GM23338 (cell line): Measurements from ENCODE around the gene APOC1. TPM values are rescaled to one million over a fixed set of nuclear protein-coding genes. Genes with fewer than 3 reads are reported as not detected.

Experiments used
- ATAC-seq: fragments of 200-7000 bp; cut with Tn5 transposase; 3 replicates; pipeline ENCODE4 v1.9.1; 2020
- DNase-seq: peaks from one replicate; pipeline ENCODE4 v3.0.0-alpha.2; 2015; ENCODE audit warnings: low spot score
- H2AFZ ChIP-seq: fragments of 200-600 bp; sonication (generic); 2 replicates; pipeline ENCODE4 v1.8.0; 2016; ENCODE audit warnings: antibody characterized with exemption, mild to moderate bottlenecking, moderate library complexity
- H3F3A ChIP-seq: fragments of 200-600 bp; sonication (generic); replicated peaks from 2 replicates; pipeline ENCODE4 v1.8.0; 2017; ENCODE audit warnings: antibody characterized with exemption, mixed run types, low read depth
- H3K27ac ChIP-seq: fragments of 200-600 bp; sonication (generic); 2 replicates; pipeline ENCODE4 v1.6.1; 2016; ENCODE audit warnings: low read depth
- H3K27me3 ChIP-seq: fragments of 200-600 bp; sonication (generic); 2 replicates; pipeline ENCODE4 v1.8.0; 2016; ENCODE audit warnings: mild to moderate bottlenecking, mixed run types, moderate library complexity; ENCODE audit not compliant: insufficient read depth
- H3K36me3 ChIP-seq: fragments of 200-600 bp; sonication (generic); 2 replicates; pipeline ENCODE4 v1.8.0; 2016; ENCODE audit warnings: mild to moderate bottlenecking; ENCODE audit not compliant: insufficient read depth
- H3K4me1 ChIP-seq: fragments of 200-600 bp; sonication (generic); 2 replicates; pipeline ENCODE4 v1.8.0; 2016; ENCODE audit warnings: mild to moderate bottlenecking, moderate library complexity; ENCODE audit not compliant: insufficient read depth
- H3K4me2 ChIP-seq: fragments of 200-600 bp; sonication (generic); 2 replicates; pipeline ENCODE4 v1.7.1; 2017; ENCODE audit warnings: mixed run types
- H3K4me3 ChIP-seq: fragments of 200-600 bp; sonication (generic); 2 replicates; pipeline ENCODE4 v1.6.1; 2016; ENCODE audit warnings: mixed run types
- H3K79me2 ChIP-seq: fragments of 200-600 bp; sonication (generic); replicated peaks from 2 replicates; pipeline ENCODE4 v1.8.0; 2017; ENCODE audit warnings: mild to moderate bottlenecking; ENCODE audit not compliant: insufficient read depth
- H3K9me2 ChIP-seq: fragments of 200-600 bp; sonication (generic); 2 replicates; pipeline ENCODE4 v1.8.0; 2017; ENCODE audit not compliant: insufficient read depth
- H4K20me1 ChIP-seq: fragments of 200-600 bp; sonication (generic); replicated peaks from 2 replicates; pipeline ENCODE4 v1.8.0; 2017; ENCODE audit warnings: mild to moderate bottlenecking; ENCODE audit not compliant: insufficient read depth
- H3K27ac Mint-ChIP-seq: 2 replicates; pipeline ENCODE4 v1.8.0; 2020; ENCODE audit warnings: inconsistent platforms, mild to moderate bottlenecking, moderate library complexity, mixed read lengths
- H3K27me3 Mint-ChIP-seq: 3 replicates; pipeline ENCODE4 v1.8.0; 2022; ENCODE audit warnings: low read depth, mild to moderate bottlenecking, moderate library complexity, mixed read lengths, inconsistent platforms; ENCODE audit not compliant: insufficient read depth, poor library complexity
- H3K36me3 Mint-ChIP-seq: 3 replicates; pipeline ENCODE4 v1.8.0; 2021; ENCODE audit warnings: low read depth, mild to moderate bottlenecking, inconsistent platforms, moderate library complexity, mixed read lengths
- H3K4me1 Mint-ChIP-seq: 3 replicates; pipeline ENCODE4 v1.8.0; 2020; ENCODE audit warnings: mild to moderate bottlenecking, inconsistent platforms, mixed read lengths
- H3K4me3 Mint-ChIP-seq: 3 replicates; pipeline ENCODE4 v1.8.0; 2021; ENCODE audit warnings: moderate library complexity, mild to moderate bottlenecking, inconsistent platforms, mixed read lengths
- H3K9me3 Mint-ChIP-seq: 3 replicates; pipeline ENCODE4 v1.8.0; 2020; ENCODE audit warnings: moderate library complexity, mild to moderate bottlenecking, inconsistent platforms, mixed read lengths
- CREB1 ChIP-seq: fragments of 250-450 bp; sonication (Bioruptor Pico); IDR thresholded peaks from 2 replicates; pipeline ENCODE4 v1.5.0; 2020; ENCODE audit warnings: low read depth, mild to moderate bottlenecking, moderate library complexity
- EZH2 ChIP-seq: fragments of 200-600 bp; sonication (generic); IDR thresholded peaks from one replicate; pipeline ENCODE4 v1.8.0; 2017; ENCODE audit warnings: antibody characterized with exemption, mild to moderate bottlenecking, low read depth; ENCODE audit not compliant: unreplicated experiment
- EZH2phosphoT487 ChIP-seq: fragments of 200-600 bp; sonication (generic); IDR thresholded peaks from one replicate; pipeline ENCODE4 v1.8.1; 2018; ENCODE audit warnings: antibody characterized with exemption; ENCODE audit not compliant: unreplicated experiment
- JUNB ChIP-seq: IDR thresholded peaks from one replicate; pipeline ENCODE4 v1.6.1; 2016; ENCODE audit warnings: antibody characterized with exemption; ENCODE audit not compliant: unreplicated experiment
- NANOG ChIP-seq: IDR thresholded peaks from 2 replicates; pipeline ENCODE4 v1.6.1; 2016; ENCODE audit warnings: antibody characterized with exemption, borderline replicate concordance
- POLR2AphosphoS5 ChIP-seq: IDR thresholded peaks from 2 replicates; pipeline ENCODE4 v1.6.1; 2016; ENCODE audit warnings: antibody characterized with exemption, low read depth
- STAT1 ChIP-seq: IDR thresholded peaks from one replicate; pipeline ENCODE4 v1.6.1; 2016; ENCODE audit warnings: antibody characterized with exemption; ENCODE audit not compliant: unreplicated experiment
- ZNF331 ChIP-seq: fragments of 250-450 bp; sonication (Bioruptor Pico); IDR thresholded peaks from 2 replicates; pipeline ENCODE4 v1.5.0; 2020; ENCODE audit warnings: low read depth, mild to moderate bottlenecking, moderate library complexity
- polyA plus RNA-seq: library from polyadenylated mRNA; unstranded; fragments of >200 nt; fragmentation: Nextera tagmentation; extraction: Ambion mirVana; gene quantifications from 2 replicates; pipeline ENCODE4 v1.2.1, GENCODE V29; 2016
- total RNA-seq: library from RNA; depleted of rRNA; stranded (reverse); fragments of >200 nt; shearing (Covaris generic); gene quantifications from 2 replicates; pipeline ENCODE4 v1.2.3, GENCODE V29; 2014
- TF ChIP-seq, protein P1 (sequence below): IDR thresholded peaks from 2 replicates; pipeline ENCODE4 v1.6.1; 2016; ENCODE audit warnings: antibody characterized with exemption
- TF ChIP-seq, protein P2 (sequence below): IDR thresholded peaks from one replicate; pipeline ENCODE4 v1.6.1; 2018; ENCODE audit warnings: antibody characterized with exemption; ENCODE audit not compliant: unreplicated experiment
- TF ChIP-seq, protein P3 (sequence below), 2 experiments: fragments of 200-600 bp in 1 of 2; sonication (generic) in 1 of 2; conservative IDR thresholded peaks; 2 replicates each; pipeline versions ENCODE4 v1.5.1 to v1.6.1; 2016 to 2017; ENCODE audit warnings: antibody characterized with exemption in 2 of 2, low read depth in 2 of 2, mild to moderate bottlenecking in 2 of 2, moderate library complexity in 1 of 2
- TF ChIP-seq, protein P4 (sequence below): fragments of 250-450 bp; sonication (Bioruptor Pico); IDR thresholded peaks from 2 replicates; pipeline ENCODE4 v1.5.0; 2020; ENCODE audit warnings: mild to moderate bottlenecking, moderate library complexity

The APOC1 gene
- total and polyA plus RNA-seq, 2 experiments from 2014 or later = 26.8 to 221 TPM

DNA sequence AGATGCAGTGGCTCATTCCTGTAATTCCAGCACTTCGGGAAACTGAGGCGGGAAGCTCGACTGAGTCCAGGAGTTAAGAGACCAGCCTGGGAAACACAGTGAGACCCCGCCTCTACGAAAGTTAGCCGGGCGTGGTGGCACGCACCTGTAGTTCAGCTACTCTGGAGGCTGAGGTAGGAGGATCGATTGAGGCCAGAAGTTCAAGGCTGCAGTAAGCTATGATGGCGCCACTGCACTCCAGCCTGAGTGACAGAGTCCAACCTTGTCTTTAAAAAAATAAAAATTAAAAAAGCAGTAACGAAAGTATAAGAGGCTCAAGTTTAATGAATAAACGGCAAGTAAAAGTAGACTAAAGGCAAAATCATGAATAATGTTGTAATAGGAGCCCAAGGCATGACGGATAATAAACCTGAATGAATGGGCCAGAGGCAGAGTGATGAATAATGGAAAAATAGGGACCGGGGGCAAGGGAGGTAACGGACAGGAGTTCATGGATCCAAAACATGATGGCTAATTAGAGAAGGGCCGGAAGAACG is 24.5 kb upstream of the APOC1 start (continued):
- TF ChIP-seq, protein P1, sequence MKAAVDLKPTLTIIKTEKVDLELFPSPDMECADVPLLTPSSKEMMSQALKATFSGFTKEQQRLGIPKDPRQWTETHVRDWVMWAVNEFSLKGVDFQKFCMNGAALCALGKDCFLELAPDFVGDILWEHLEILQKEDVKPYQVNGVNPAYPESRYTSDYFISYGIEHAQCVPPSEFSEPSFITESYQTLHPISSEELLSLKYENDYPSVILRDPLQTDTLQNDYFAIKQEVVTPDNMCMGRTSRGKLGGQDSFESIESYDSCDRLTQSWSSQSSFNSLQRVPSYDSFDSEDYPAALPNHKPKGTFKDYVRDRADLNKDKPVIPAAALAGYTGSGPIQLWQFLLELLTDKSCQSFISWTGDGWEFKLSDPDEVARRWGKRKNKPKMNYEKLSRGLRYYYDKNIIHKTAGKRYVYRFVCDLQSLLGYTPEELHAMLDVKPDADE = no peak

DNA sequence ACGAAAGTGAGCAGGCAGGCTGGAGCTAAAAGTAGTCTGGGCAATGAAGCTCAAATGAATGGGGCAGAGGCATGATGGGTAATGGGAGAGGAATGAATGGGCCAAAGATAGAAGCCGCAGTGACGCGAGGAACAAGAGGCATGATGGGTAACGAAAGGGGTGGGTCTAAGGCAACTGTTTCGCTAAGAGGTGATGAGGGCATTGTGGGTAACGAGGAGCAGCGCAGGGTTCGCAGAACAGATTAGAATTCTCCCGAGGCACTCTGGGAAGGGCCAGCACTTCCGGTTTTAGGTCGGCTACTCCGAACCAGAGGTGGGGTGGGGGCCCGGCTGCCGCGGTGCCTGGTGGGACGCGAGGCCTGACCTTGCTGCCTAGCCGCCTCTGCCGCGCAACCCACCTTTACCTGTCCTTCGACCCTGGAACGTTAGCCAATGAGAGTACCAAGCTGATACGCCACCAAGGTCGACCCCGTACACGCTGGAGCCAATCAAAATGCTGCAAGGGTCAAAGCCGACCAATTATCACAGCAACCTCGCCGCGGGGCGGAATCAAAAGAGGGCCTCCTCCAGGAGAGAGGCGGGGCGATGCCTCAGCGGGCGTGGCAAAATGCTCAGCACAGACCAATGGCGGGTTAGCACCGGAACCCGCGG is 23.9 kb upstream of the APOC1 start:
- peaks cover 3% of the 10 kb centered on the region; the same call in 2 of the 3 replicates for H3K9me3 Mint-ChIP-seq
- peaks cover 9% of the 10 kb centered on the region; the same call in 1 of the 2 replicates for H3K4me1 ChIP-seq
- peaks cover 33% of the 10 kb centered on the region for H3K79me2 ChIP-seq
- peaks cover 22% of the 10 kb centered on the region for H3K4me1 Mint-ChIP-seq
- H3K36me3 Mint-ChIP-seq = peaks cover 73% of the 10 kb centered on the region
- H3K27me3 Mint-ChIP-seq = peaks cover 20% of the 10 kb centered on the region
- peaks cover 33% of the 10 kb centered on the region for H4K20me1 ChIP-seq
- H3K4me3 Mint-ChIP-seq = peak overlapping the region; percentile 76
- H2AFZ ChIP-seq = no peak overlapping the region
- ATAC-seq = peak; percentile 92
- H3K36me3 ChIP-seq = peaks cover 34% of the 10 kb centered on the region
- DNase-seq = peak; percentile 100
- H3K27ac ChIP-seq = peak overlapping the region; percentile 83
- H3F3A ChIP-seq = peaks cover 27% of the 10 kb centered on the region
- peak overlapping the region; percentile 67 for H3K4me2 ChIP-seq
- H3K27ac Mint-ChIP-seq = peak overlapping the region; percentile 96
- H3K4me3 ChIP-seq = peak overlapping the region; percentile 46
- no peaks in the 10 kb centered on the region for H3K9me2 ChIP-seq
- no peaks in the 10 kb centered on the region for H3K27me3 ChIP-seq
- TF ChIP-seq EZH2 (no peak), STAT1 (no peak), POLR2AphosphoS5 (peak; percentile 83), CREB1 (CRISPR knock-in tag) (peak; percentile 90), EZH2phosphoT487 (no peak), NANOG (no peak), ZNF331 (CRISPR knock-in tag) (no peak), JUNB (no peak)
- TF ChIP-seq, protein P2, sequence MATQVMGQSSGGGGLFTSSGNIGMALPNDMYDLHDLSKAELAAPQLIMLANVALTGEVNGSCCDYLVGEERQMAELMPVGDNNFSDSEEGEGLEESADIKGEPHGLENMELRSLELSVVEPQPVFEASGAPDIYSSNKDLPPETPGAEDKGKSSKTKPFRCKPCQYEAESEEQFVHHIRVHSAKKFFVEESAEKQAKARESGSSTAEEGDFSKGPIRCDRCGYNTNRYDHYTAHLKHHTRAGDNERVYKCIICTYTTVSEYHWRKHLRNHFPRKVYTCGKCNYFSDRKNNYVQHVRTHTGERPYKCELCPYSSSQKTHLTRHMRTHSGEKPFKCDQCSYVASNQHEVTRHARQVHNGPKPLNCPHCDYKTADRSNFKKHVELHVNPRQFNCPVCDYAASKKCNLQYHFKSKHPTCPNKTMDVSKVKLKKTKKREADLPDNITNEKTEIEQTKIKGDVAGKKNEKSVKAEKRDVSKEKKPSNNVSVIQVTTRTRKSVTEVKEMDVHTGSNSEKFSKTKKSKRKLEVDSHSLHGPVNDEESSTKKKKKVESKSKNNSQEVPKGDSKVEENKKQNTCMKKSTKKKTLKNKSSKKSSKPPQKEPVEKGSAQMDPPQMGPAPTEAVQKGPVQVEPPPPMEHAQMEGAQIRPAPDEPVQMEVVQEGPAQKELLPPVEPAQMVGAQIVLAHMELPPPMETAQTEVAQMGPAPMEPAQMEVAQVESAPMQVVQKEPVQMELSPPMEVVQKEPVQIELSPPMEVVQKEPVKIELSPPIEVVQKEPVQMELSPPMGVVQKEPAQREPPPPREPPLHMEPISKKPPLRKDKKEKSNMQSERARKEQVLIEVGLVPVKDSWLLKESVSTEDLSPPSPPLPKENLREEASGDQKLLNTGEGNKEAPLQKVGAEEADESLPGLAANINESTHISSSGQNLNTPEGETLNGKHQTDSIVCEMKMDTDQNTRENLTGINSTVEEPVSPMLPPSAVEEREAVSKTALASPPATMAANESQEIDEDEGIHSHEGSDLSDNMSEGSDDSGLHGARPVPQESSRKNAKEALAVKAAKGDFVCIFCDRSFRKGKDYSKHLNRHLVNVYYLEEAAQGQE = no peak
- TF ChIP-seq, protein P3, sequence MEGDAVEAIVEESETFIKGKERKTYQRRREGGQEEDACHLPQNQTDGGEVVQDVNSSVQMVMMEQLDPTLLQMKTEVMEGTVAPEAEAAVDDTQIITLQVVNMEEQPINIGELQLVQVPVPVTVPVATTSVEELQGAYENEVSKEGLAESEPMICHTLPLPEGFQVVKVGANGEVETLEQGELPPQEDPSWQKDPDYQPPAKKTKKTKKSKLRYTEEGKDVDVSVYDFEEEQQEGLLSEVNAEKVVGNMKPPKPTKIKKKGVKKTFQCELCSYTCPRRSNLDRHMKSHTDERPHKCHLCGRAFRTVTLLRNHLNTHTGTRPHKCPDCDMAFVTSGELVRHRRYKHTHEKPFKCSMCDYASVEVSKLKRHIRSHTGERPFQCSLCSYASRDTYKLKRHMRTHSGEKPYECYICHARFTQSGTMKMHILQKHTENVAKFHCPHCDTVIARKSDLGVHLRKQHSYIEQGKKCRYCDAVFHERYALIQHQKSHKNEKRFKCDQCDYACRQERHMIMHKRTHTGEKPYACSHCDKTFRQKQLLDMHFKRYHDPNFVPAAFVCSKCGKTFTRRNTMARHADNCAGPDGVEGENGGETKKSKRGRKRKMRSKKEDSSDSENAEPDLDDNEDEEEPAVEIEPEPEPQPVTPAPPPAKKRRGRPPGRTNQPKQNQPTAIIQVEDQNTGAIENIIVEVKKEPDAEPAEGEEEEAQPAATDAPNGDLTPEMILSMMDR (conservative IDR thresholded peaks at IDR 0.05; ENCODE audit: low read depth in 2 of 2) = no peak
- TF ChIP-seq, protein P4, sequence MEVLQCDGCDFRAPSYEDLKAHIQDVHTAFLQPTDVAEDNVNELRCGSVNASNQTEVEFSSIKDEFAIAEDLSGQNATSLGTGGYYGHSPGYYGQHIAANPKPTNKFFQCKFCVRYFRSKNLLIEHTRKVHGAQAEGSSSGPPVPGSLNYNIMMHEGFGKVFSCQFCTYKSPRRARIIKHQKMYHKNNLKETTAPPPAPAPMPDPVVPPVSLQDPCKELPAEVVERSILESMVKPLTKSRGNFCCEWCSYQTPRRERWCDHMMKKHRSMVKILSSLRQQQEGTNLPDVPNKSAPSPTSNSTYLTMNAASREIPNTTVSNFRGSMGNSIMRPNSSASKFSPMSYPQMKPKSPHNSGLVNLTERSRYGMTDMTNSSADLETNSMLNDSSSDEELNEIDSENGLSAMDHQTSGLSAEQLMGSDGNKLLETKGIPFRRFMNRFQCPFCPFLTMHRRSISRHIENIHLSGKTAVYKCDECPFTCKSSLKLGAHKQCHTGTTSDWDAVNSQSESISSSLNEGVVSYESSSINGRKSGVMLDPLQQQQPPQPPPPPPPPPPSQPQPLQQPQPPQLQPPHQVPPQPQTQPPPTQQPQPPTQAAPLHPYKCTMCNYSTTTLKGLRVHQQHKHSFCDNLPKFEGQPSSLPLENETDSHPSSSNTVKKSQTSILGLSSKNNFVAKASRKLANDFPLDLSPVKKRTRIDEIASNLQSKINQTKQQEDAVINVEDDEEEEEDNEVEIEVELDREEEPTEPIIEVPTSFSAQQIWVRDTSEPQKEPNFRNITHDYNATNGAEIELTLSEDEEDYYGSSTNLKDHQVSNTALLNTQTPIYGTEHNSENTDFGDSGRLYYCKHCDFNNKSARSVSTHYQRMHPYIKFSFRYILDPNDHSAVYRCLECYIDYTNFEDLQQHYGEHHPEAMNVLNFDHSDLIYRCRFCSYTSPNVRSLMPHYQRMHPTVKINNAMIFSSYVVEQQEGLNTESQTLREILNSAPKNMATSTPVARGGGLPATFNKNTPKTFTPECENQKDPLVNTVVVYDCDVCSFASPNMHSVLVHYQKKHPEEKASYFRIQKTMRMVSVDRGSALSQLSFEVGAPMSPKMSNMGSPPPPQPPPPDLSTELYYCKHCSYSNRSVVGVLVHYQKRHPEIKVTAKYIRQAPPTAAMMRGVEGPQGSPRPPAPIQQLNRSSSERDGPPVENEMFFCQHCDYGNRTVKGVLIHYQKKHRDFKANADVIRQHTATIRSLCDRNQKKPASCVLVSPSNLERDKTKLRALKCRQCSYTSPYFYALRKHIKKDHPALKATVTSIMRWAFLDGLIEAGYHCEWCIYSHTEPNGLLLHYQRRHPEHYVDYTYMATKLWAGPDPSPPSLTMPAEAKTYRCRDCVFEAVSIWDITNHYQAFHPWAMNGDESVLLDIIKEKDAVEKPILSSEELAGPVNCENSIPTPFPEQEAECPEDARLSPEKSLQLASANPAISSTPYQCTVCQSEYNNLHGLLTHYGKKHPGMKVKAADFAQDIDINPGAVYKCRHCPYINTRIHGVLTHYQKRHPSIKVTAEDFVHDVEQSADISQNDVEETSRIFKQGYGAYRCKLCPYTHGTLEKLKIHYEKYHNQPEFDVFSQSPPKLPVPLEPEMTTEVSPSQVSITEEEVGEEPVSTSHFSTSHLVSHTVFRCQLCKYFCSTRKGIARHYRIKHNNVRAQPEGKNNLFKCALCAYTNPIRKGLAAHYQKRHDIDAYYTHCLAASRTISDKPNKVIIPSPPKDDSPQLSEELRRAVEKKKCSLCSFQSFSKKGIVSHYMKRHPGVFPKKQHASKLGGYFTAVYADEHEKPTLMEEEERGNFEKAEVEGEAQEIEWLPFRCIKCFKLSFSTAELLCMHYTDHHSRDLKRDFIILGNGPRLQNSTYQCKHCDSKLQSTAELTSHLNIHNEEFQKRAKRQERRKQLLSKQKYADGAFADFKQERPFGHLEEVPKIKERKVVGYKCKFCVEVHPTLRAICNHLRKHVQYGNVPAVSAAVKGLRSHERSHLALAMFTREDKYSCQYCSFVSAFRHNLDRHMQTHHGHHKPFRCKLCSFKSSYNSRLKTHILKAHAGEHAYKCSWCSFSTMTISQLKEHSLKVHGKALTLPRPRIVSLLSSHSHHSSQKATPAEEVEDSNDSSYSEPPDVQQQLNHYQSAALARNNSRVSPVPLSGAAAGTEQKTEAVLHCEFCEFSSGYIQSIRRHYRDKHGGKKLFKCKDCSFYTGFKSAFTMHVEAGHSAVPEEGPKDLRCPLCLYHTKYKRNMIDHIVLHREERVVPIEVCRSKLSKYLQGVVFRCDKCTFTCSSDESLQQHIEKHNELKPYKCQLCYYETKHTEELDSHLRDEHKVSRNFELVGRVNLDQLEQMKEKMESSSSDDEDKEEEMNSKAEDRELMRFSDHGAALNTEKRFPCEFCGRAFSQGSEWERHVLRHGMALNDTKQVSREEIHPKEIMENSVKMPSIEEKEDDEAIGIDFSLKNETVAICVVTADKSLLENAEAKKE (CRISPR knock-in tag) = no peak
